NCI-H748 (cell line): ENCODE measurements around the gene NUP214.
"Not testable (repeated sequence)": the region's sequence is repeated elsewhere in the genome, so short reads cannot be mapped to it uniquely, and the experiment has no call there.

Experiments used
- DNase-seq: peaks from one replicate; lab custom pipeline; 2025; ENCODE audit not compliant: unreplicated experiment; lab: John Stamatoyannopoulos, UW

The NUP214 gene

DNA sequence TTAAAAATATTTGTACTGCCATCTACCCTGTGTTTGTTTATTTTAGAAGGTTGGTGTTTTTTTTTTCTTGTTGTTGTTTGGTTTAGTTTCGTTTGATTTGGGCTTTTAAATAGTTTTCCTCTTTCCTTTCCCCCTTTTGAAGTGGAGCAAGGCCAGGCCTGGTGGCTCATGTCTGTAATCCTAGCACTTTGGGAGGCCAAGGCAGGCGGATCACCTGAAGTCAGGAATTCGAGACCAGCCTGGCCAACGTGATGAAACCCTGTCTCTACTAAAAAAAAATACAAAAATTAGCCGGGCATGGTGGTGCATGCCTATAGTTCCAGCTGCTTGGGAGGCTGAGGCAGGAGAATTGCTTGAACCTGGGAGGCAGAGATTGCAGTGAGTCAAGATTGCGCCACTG, 65.6 kb downstream of the NUP214 start:
- DNase-seq: not testable (repeated sequence)

DNA sequence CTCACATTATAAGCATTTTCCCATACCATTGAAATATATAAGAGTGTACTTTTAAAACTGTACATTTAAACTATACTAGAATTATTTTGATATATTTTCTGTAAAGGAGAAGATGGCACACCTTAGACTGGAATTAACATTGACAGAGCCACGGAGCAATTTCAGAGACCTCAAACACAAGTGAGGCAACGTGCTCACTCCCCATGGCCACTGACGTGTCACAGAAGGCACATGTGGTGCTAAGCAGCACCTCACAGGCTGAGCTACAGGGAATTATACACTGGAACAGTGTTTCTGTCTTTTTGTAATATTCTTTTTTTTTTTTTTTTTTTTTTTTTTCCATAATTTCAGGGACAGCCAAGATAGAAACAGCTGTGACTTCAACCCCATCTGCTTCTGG, 66.5 kb downstream of the NUP214 start:
- no peak for DNase-seq

DNA sequence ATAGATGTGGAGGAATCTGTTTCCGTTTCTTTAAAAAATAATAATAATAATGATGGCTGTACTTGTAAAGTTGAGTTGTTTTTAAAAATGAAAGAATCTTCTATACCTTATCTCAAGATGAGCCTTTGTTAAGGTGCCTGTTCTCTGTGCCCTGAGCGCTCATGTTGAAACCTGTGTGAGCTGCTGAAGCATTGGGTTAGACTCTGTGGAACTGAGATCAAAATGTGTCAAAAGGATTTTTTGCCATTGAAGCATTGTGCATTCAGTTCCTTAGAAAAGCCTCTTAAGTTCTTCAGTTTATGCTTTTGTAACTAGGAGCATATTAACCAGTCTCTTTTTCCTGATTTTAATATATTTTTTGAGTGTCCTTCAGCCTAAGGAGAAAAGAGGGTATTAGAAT, 67.7 kb downstream of the NUP214 start:
- no peak for DNase-seq

DNA sequence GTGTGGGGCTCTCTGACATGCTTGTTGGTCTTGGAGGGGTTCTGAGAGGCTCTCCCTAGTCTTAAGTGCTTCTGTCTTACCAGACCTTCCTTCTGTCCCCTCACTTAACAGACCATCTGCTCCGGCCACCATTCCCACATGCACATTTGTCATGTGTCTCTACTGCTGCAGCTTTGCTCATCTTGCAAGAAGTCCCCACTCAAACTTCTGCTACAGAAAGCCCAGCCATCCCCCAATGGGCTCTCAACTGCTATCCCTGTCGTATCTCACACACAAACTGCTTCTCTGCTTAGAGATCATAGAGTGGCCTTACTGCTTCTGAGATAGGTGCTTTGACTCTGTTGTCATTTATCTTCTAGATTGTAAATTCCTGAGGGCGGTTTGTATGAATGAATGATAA, 69.4 kb downstream of the NUP214 start:
- no peak for DNase-seq

DNA sequence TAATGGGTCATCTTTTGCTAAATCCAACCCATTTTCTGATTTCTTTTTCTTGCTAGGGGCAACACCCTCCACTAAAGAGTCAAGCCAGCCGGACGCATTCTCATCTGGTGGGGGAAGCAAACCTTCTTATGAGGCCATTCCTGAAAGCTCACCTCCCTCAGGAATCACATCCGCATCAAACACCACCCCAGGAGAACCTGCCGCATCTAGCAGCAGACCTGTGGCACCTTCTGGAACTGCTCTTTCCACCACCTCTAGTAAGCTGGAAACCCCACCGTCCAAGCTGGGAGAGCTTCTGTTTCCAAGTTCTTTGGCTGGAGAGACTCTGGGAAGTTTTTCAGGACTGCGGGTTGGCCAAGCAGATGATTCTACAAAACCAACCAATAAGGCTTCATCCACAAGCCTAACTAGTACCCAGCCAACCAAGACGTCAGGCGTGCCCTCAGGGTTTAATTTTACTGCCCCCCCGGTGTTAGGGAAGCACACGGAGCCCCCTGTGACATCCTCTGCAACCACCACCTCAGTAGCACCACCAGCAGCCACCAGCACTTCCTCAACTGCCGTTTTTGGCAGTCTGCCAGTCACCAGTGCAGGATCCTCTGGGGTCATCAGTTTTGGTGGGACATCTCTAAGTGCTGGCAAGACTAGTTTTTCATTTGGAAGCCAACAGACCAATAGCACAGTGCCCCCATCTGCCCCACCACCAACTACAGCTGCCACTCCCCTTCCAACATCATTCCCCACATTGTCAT, 72.0 kb downstream of the NUP214 start:
- no peak for DNase-seq

DNA sequence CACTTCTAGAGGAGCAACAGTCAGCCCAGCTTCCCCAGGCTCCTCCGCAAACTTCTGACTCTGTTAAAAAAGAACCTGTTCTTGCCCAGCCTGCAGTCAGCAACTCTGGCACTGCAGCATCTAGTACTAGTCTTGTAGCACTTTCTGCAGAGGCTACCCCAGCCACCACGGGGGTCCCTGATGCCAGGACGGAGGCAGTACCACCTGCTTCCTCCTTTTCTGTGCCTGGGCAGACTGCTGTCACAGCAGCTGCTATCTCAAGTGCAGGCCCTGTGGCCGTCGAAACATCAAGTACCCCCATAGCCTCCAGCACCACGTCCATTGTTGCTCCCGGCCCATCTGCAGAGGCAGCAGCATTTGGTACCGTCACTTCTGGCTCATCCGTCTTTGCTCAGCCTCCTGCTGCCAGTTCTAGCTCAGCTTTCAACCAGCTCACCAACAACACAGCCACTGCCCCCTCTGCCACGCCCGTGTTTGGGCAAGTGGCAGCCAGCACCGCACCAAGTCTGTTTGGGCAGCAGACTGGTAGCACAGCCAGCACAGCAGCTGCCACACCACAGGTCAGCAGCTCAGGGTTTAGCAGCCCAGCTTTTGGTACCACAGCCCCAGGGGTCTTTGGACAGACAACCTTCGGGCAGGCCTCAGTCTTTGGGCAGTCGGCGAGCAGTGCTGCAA, 72.8 kb downstream of the NUP214 start:
- DNase-seq: no peak

DNA sequence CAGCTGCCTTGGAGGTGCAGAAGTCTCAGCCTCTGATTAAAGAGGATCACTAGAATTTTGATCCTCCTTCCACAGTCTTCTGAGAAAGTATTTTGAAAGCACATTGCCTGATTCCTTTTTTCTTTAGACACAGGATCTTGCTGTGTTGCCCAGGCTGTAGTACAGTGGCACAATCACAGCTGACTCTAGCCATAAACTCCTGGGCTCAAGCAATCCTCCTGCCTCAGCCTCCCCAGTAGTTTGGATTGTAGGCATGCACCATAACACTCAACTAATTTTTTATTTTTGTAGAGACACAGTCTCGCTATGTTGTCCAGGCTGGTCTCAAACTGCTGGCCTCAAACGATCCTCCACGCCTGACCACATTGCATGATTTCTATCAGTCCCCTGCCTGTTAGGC, 76.5 kb downstream of the NUP214 start:
- no peak for DNase-seq

DNA sequence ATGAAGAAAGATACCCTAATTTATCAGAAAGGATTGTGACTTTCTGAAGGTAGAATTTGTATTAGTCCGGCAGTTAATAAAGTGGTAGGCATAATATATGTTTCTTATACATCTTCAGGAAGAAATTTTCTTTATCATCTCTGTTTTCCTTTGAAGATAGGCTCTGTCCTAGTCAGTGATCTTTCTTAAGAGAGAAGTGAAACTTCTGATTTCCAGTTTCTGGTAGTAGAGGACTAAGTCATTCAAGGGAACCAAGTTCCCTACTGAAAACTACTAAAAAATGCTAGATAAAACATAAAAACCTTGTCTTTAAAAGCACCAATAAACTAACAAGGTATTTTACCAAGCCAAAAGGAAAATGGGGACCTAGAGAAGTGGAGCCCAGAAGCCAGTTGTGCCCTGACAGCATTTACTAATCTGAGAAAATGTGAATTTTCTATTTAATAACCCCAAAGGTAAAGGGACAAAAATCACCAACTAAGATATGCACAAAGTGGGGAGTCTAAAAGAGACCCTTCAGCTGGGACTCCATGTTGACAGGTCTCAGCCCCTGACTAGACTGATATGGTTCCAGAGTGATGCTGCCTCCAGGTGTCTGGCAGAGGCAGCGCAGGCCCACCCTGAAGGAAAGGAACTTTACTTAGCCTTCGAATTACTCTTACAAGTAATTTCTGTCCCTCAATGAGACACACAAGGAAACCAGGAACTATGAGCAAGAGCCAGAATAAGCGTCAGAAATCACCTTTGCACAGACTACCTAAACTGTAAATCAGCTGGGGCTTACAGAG, 78.2 kb downstream of the NUP214 start:
- no peak for DNase-seq

DNA sequence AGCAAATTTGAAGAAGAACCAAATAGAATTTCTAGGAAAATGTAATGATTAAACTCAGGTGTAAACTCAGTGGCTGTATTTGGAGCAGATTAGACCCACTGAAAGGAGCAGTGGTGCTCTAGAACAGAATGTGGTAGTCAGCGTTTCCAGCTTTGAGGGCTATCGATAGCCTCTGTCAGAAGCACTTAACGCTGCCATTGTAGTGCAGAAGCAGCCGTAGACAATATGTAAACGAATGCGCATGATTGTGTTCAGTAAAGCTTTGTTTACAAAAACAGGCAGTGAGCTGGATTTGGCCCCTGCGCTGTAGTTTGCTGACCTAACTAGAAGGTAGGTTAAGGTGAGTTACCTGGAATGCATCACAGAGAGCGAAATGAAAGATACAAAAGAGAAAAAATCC, 78.9 kb downstream of the NUP214 start:
- no peak for DNase-seq

DNA sequence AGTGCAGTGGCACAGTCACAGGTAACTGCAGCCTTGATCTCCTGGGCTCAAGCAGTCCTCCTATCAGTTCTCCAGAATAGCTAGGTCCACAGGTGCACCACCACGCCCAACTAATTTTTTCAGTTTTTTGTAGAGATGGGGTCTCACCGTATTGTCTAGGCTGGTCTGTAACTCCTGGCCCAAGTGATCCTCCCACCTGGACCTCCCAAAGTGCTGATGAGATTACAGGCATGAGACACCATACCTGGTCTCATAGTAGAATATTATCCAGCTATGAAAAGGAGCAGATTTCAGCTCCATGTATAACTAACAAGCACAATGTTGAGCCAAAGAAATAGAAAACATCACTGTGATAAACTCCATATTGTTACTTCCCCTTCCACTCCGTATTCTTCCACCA, 81.1 kb downstream of the NUP214 start:
- DNase-seq: no peak

DNA sequence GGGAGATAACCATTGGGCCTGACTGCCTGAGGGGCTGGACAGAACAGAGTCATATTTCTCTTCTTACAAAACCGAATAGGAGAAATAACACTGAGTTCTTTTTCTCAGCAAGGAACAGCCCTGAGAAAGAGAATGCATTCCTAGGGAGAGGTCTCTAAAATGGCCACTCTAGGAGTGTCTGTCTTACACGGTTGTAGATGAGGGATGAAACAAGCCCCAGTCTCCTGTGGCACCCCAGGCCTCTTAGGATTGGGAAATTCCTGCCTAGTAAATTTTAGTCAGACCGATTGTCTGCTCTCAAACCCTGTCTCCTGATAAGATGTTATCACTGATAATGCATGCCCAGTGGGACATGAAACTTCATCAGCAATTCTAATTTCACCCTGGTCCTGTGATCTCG, 86.5 kb downstream of the NUP214 start:
- not testable (repeated sequence) for DNase-seq

DNA sequence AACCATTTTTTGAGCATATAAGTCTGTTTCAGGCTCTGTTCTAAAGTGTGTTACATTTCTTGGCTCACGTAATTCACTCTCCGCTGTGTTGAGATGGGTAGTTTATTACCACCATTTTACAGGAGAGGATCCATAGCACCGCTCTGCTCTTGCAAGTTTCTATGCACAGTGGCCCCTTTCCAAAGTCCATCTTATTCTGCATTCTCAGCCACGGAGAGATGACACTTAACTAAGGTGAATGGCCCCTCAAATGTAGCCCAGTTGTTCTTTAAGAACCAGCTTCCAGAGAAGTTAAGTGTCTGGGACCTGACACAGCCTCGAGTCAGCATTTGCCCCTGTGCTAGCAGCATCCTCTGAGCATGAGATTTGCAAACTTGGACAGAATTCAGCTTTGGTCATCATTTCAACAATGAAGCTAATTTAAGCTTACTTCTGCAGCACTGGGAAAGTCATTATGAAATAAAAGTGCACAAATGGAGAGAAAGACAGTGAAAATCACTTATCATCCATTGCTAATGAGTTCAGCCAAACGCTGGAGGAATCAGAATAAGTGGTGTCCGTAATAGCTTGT, 89.0 kb downstream of the NUP214 start:
- no peak for DNase-seq

DNA sequence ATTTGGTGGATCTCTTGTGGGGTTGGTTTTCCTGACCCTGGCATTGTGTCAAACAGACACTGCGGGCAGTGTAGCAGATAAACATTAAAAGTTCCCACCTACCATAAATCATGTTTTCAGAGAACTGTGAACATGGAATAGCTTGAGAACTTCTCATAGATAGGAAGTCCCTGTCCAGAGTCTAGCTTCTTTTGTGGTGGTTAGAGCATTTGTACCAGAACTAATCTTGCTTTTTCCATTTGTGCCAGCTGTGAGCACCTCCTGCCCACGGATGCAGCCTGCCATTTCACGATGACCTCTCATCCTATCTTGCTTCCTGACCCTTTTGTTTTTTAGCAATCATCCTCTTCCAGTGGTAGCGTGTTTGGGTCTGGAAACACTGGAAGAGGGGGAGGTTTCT, 89.5 kb downstream of the NUP214 start:
- no peak for DNase-seq

DNA sequence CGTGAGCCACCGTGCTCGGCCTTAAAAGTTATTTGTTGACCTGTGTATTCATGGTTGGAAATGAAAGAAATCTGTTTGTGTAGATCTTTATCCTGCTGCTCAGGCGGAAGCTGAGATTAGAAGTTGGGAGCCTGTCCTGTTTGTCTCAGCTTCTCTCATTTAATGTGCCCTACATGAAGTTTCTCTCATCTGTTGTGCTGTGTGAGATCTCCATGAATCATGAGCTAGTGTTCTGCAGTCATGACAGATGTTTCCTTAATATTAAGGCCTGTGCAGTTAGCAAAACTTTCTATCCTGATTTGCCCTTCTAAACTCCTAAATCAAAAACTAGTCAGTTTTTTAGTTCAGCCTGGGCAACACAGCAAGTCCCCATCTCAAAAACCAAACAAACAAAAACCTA, 91.4 kb downstream of the NUP214 start:
- DNase-seq: no peak

DNA sequence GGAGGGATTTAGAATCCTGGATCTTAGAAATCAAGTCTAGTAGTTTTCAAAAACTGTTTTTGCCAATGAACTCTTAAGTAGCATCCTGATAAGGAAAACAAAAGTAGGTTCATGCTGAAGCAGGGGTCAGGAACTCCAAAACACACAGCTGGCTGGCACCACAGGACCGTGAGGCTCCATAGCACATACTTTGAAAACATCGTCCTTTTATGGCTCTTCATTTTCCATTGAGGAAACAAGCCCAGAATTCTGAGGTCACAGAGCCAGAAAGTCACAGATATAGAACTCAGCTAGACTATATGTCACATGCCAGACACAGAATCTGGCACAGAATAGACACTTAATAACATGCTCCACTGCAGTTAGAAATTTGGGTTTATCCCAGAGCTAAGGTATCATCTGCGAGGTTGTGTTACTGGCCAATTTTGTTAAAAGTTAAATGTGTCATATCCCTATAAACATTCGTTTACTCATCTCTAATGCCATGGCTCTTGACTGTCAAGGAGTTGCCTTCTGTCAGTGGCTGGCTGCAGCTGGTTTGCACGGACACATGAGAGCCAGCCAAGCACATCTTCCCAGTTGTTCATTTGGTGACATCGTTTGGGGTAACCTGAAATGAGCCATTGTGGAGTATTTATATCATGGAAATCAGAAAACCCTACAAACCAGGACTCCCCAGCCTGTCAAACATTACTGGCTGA, 92.1 kb downstream of the NUP214 start:
- DNase-seq: no peak

DNA sequence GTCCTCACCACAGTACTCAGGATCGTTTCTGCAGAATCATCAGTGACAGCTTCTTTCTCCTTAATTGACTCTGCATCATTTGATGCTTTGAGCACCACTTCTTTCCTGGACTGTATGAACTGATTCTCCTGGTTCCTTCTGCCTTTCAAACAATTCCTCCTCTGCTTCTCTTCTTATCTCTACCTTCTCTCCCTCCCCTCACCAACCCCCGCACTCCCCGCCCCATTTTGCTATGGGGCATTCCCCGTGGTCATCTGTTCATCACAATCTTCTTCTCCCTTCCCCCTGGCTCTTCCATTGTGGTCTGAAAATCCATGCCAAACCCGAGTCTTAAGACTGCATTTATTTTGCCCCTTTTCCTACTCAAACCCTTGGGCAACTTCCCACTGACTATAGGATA, 93.0 kb downstream of the NUP214 start:
- DNase-seq: no peak

DNA sequence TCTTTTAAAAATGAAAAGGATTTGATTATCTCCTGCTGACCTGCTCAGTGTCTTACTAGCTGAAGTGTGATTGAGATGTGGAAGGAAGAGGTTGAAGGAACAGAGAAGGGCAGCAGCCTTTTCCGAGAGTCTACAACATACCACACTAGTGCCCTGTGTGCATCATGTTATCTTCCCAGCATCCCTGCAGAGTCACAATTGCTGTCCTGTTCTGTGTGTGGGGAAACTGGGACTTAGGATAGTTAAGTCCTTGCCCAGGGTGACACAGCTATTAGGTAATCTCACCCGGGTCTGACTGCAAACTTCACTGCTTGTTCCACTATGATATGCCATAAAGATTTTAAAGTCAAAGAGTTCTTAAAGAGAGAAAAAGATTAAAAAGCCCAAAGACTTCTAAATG, 95.1 kb downstream of the NUP214 start:
- no peak for DNase-seq

DNA sequence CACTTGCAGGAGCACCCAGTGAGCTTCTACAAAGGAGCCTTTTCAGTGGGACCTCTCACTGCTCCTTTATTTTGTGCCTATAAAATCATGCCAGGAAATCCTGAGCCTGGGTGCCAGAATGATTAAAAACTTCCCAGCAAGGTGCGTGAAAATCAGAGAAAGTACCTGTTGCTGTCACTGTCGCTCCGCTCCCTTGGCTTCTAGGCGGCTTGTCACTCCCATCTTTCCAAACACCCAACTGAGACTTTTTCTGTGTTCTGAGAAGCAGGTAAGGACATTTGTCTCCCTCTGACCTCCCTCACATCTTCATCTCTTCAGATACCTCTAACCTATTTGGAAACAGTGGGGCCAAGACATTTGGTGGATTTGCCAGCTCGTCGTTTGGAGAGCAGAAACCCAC, 97.1 kb downstream of the NUP214 start:
- DNase-seq: no peak

DNA sequence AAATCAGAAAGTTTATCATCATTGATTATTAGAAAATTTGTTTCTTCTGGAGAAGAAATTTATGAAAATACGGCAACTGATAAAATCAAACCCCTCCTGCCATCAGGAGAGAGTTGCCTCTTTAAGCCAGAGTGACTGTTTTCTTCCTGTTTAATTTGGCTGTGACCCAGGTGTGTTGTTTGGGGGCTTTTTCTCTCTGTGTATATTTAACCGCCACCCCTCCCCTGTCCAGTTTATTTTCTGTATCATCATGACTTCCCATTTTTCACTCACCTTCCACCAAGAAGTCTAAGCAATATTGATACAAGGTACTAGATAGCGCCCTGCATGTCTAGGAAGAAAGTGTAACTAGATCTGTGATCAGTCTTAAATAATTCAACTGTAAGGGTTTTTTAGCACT, 100.8 kb downstream of the NUP214 start:
- no peak for DNase-seq

DNA sequence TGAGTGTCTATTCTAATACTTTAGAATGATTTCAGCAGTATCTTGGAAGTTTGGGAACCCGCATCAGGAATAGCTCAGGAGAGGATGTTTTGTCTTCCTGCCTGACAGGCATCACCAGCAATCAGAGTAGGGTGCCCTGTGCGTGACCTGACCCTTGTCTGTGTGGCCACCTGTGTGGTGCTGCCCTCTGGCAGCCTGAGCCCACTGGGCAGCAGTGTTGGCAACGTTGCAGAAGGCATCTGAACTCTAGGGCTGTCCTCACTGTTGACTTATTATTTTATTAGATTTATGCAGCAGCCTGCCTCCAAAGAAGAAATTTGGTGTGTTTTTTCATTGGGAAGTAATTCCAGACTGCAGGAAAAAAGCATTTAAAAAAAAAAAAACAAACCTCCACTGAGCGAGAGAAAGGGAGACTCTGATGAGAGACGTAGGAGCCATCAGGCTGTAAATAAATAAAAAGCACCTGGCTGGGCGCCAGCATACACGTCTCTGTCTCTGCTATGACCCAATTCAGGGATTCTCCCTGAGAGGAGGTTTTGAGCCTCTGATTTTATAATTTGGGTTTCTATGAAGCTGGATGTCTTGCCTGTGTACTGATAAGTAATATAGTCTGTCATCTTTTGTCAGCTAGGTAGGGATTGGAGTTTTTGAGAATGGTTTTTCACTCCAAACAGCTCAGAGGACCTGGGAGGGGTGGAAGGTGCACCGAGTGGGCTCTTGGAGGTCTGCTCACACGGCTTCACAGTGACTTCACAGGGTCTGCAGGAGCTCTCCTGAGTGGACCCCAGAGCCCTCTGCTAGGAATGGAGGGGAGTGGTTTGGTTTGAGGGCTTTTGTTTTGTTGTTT, 101.9 kb downstream of the NUP214 start:
- peak; percentile 38 for DNase-seq
